Myocyte (in vitro differentiated cells): Measurements from ENCODE around the gene GYS2. TPM values are rescaled to one million over a fixed set of nuclear protein-coding genes. Genes with fewer than 3 reads are reported as not detected.

Experiments
- DNase-seq: peaks from one replicate; pipeline ENCODE4 v3.0.0-alpha.2; 2012; ENCODE audit warnings: low read depth
- total RNA-seq: library from RNA; depleted of rRNA; stranded (reverse); fragments of >200 nt; gene quantifications from 2 replicates; pipeline ENCODE4 v1.2.3, GENCODE V29; 2014

The GYS2 gene
- total RNA-seq, 1 donor from 2014 or later: not detected

DNA sequence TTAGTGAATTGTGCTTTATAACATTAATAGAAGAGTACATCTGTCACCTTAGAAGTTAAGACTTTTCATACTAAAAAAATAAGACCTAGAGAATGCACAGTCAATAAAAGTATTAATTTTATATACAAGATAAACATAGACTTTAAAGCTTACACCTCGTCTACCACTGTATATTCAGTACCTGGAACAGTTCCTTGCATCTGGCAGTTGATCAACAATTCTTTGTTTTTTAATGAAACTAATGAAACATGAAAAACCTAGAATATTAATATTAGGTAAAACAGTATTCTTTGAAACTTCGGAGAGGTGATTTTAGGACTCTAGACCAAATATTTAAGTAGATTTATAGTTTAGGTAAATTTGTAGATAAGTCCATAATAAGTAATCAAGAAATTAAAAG is 98.8 kb downstream of the GYS2 start:
- DNase-seq: no peak

DNA sequence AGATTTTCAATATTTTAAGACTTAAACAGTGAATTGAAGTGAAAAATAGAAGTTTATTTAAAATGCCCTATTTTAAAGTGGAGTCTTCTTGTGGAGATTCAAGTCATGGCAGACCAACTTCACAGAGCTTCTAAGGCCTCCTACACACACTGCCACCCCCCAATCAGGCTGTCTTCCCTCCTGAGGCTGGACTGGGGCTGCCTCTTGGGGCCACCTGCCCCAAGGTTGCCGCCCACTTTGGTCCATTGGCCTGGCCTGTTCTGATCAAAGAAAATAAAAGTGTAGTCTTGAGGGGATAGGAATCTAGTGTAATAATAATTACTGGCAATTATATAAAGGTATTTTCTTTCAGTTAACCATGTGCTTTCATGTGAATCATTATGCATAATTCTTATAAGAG is 101.8 kb downstream of the GYS2 start:
- no peak for DNase-seq

DNA sequence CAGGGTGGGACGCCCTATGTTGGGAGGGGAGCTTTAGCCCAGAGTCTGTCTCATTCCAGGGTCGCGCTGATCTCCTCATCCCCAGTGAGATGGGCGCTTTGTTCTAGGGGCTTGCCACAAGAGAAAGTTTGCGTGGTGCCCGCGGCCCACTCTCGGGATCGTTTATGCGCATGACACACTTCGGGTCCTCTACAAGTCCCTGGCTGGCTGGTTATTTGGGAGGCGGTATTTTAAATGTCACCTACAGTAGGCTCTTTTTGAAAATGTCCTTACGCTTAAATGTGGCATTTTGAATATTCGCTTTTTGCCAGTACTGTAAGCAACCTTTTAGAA is 102.5 kb downstream of the GYS2 start:
- DNase-seq: peak; percentile 27

DNA sequence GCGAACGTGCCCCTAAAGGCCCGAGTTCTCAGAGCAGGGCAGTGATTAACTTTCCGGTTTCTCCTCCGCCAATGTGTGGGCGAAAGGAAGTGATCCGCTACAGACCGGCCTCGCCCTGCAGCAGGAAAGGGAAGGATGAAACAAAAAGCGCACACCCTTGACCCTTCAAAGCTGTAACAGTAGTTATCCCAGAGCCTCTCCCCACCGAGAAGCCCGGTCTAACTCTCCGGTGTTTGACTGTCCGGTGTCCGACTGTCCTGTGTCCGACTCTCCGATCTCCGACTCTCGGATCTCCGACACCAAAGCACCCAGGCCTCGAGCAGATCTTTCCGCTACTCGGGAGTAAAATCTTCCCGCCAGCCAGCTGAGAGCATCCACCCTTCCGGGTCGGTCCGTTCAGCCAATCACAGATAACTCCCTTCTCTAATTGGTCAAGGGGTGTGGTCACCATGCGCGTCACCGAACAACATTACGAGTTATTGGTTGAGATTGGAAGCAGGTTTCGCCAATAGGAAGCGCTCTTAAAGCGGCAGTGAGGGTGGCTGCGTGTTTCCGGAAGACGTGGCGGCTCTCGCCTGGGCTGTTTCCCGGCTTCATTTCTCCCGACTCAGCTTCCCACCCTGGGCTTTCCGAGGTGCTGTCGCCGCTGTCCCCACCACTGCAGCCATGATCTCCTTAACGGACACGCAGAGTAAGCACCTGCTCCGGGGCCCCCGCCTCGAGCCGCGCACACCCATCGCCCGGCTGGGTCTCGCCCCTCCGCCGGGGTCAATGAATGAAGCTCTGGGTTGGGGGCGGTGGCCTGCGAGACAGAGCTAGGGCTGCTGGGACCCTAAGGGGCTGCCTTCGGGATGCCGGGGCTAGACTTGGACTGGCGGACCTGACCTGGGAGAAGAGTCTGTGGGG is 103.1 kb downstream of the GYS2 start, which contains the start of the genes GOLT1B and RECQL:
Gene GOLT1B (plus strand): TSS at position 532 of the 906 bp plus-strand sequence. CDS start 135 bp downstream, at position 667.
Gene RECQL (minus strand): TSS at position 378 of the 906 bp plus-strand sequence. CDS start 2,065 bp downstream, outside the sequence.
- DNase-seq: peak; percentile 99

DNA sequence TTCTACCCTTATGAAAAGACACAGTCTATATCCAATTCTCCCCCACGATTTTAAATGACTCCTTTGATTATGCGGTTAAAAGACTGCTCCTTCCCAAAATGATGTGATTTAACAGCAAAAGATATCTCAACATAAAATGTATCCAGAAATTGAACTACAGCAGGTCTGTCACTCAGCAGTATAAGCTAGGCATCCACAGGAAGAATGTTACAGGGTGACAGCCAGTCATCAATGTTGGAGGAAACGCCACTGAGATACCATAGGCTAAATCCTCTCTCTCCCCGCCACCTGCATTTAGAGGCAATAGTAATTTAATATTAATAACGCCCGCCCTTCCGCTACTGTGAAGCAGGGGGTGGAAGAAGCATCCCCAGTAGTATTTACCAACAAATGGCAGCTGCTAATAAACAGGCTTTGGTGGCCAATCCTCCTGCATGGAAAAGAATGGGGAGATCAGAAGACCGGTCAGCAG is 103.8 kb downstream of the GYS2 start:
- no peak for DNase-seq

DNA sequence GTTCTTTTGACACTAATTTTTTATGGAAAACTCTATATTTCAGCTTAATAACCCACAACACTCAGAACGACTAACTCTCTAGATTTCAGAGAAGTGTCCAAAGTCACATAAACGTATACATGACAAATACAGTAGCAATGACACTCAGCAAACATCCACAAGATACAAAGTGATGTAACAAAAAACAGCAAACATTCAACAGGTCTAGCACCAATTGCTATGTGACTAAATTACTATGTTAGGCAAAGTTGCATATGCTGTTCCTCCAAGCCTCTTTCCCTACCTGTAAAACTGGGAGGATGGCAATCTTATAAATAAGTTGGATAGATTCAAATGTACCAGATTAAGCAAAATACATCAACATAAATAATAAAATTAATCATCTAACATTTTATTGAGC is 104.9 kb downstream of the GYS2 start:
- DNase-seq: no peak

Other genes starting within 250 kb of the GYS2 start
- gene IAPP, start 231.9 kb downstream of the GYS2 start, total RNA-seq: not detected in 2 replicates
- gene PYROXD1, start 167.2 kb downstream of the GYS2 start, total RNA-seq: 13.0 and 15.2 TPM in 2 replicates
- 54.1 and 57.5 TPM in 2 replicates for gene RECQL, start 103.2 kb downstream of the GYS2 start, total RNA-seq
- gene GOLT1B, start 103.1 kb downstream of the GYS2 start, total RNA-seq: 54.9 and 65.6 TPM in 2 replicates
- gene SPX, start 78.6 kb downstream of the GYS2 start, total RNA-seq: 4.9 and 8.7 TPM in 2 replicates
- gene LDHB, start 53.0 kb upstream of the GYS2 start, total RNA-seq: 575 and 625 TPM in 2 replicates
- 0.10 and 0.40 TPM in 2 replicates for gene KCNJ8, start 169.9 kb upstream of the GYS2 start, total RNA-seq